HEK293 (cell line): Measurements from ENCODE around the gene PRKCQ.

Experiments
- KLF10 ChIP-seq: fragments of 450-650 bp; IDR thresholded peaks from 2 replicates; pipeline ENCODE4 v1.5.1; 2018; ENCODE audit warnings: missing biosample characterization, mild to moderate bottlenecking, missing genetic modification characterization
- REPIN1 ChIP-seq: fragments of 450-650 bp; formaldehyde crosslinking; IDR thresholded peaks from 2 replicates; pipeline ENCODE4 v1.5.1; 2017; ENCODE audit warnings: missing biosample characterization, missing genetic modification characterization, low read depth
- SETDB1 ChIP-seq: IDR thresholded peaks from one replicate; pipeline ENCODE4 v1.6.1; 2017; ENCODE audit warnings: mild to moderate bottlenecking, low read length, moderate library complexity, mixed read lengths; ENCODE audit not compliant: insufficient read length
- ZBTB1 ChIP-seq: fragments of 450-650 bp; formaldehyde crosslinking; IDR thresholded peaks from 2 replicates; pipeline ENCODE4 v1.5.1; 2016; ENCODE audit warnings: missing biosample characterization, missing genetic modification characterization
- ZNF133 ChIP-seq: fragments of 450-650 bp; formaldehyde crosslinking; IDR thresholded peaks from 2 replicates; pipeline ENCODE4 v1.5.1; 2016; ENCODE audit warnings: missing biosample characterization, missing genetic modification characterization
- ZNF341 ChIP-seq: fragments of 450-650 bp; formaldehyde crosslinking; IDR thresholded peaks from 2 replicates; pipeline ENCODE4; 2016; ENCODE audit warnings: low read depth, missing biosample characterization, missing genetic modification characterization
- ZNF391 ChIP-seq: fragments of 450-650 bp; formaldehyde crosslinking; IDR thresholded peaks from 2 replicates; pipeline ENCODE4 v1.5.1; 2016; ENCODE audit warnings: low read depth, missing biosample characterization, missing genetic modification characterization, borderline replicate concordance
- ZNF510 ChIP-seq: fragments of 450-650 bp; formaldehyde crosslinking; IDR thresholded peaks from 2 replicates; pipeline ENCODE4 v1.5.1; 2018; ENCODE audit warnings: mild to moderate bottlenecking, missing genetic modification characterization, missing biosample characterization; ENCODE audit not compliant: insufficient replicate concordance
- ZNF785 ChIP-seq: fragments of 450-650 bp; formaldehyde crosslinking; IDR thresholded peaks from 2 replicates; pipeline ENCODE4 v1.5.1; 2016; ENCODE audit warnings: missing biosample characterization, missing genetic modification characterization
- TF ChIP-seq, protein P1 (sequence below): fragments of 450-650 bp; formaldehyde crosslinking; IDR thresholded peaks from 2 replicates; pipeline ENCODE4 v1.5.1; 2016; ENCODE audit warnings: missing biosample characterization, missing genetic modification characterization
- TF ChIP-seq, protein P2 (sequence below): fragments of 450-650 bp; formaldehyde crosslinking; IDR thresholded peaks from 2 replicates; pipeline ENCODE4 v1.5.1; 2016; ENCODE audit warnings: missing biosample characterization, missing genetic modification characterization

DNA sequence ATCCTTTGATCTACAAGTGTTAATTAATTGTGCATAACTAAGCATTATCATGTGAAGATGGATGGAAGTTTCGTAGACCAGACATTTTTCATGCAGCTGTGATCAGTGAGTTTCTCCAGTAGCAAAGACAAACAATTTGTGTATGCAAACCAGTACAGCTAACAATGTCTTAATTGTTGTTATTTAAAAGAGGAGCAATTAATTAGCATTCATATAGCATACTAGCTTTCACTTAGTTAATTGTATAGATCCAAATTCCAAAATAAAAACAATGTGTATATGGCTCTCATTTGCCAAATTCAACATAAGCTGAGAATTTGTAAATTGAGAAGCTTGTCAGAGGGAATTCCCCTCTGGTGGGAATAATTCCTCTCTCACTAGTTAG is 22.6 kb upstream of the PRKCQ start:
- no peak for TF ChIP-seq SETDB1
- no peak for TF ChIP-seq ZNF341 (tag by site-specific recombination)
- TF ChIP-seq ZNF785 (tag by site-specific recombination) = no peak
- TF ChIP-seq, protein P1, sequence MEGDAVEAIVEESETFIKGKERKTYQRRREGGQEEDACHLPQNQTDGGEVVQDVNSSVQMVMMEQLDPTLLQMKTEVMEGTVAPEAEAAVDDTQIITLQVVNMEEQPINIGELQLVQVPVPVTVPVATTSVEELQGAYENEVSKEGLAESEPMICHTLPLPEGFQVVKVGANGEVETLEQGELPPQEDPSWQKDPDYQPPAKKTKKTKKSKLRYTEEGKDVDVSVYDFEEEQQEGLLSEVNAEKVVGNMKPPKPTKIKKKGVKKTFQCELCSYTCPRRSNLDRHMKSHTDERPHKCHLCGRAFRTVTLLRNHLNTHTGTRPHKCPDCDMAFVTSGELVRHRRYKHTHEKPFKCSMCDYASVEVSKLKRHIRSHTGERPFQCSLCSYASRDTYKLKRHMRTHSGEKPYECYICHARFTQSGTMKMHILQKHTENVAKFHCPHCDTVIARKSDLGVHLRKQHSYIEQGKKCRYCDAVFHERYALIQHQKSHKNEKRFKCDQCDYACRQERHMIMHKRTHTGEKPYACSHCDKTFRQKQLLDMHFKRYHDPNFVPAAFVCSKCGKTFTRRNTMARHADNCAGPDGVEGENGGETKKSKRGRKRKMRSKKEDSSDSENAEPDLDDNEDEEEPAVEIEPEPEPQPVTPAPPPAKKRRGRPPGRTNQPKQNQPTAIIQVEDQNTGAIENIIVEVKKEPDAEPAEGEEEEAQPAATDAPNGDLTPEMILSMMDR (tag by site-specific recombination) = no peak
- TF ChIP-seq REPIN1 (tag by site-specific recombination) = no peak
- TF ChIP-seq, protein P2, sequence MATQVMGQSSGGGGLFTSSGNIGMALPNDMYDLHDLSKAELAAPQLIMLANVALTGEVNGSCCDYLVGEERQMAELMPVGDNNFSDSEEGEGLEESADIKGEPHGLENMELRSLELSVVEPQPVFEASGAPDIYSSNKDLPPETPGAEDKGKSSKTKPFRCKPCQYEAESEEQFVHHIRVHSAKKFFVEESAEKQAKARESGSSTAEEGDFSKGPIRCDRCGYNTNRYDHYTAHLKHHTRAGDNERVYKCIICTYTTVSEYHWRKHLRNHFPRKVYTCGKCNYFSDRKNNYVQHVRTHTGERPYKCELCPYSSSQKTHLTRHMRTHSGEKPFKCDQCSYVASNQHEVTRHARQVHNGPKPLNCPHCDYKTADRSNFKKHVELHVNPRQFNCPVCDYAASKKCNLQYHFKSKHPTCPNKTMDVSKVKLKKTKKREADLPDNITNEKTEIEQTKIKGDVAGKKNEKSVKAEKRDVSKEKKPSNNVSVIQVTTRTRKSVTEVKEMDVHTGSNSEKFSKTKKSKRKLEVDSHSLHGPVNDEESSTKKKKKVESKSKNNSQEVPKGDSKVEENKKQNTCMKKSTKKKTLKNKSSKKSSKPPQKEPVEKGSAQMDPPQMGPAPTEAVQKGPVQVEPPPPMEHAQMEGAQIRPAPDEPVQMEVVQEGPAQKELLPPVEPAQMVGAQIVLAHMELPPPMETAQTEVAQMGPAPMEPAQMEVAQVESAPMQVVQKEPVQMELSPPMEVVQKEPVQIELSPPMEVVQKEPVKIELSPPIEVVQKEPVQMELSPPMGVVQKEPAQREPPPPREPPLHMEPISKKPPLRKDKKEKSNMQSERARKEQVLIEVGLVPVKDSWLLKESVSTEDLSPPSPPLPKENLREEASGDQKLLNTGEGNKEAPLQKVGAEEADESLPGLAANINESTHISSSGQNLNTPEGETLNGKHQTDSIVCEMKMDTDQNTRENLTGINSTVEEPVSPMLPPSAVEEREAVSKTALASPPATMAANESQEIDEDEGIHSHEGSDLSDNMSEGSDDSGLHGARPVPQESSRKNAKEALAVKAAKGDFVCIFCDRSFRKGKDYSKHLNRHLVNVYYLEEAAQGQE (tag by site-specific recombination) = no peak
- no peak for TF ChIP-seq ZBTB1 (tag by site-specific recombination)
- TF ChIP-seq ZNF391 (tag by site-specific recombination) = no peak
- no peak for TF ChIP-seq ZNF510
- TF ChIP-seq ZNF133 = no peak
- TF ChIP-seq KLF10 = no peak
